DMS 273 (cell line): Measurements from ENCODE around the gene AMN.

Experiments used
- DNase-seq: peaks from one replicate; lab custom pipeline; 2025; ENCODE audit not compliant: unreplicated experiment; lab: John Stamatoyannopoulos, UW

AMN gene

GRCh38 chr14:102964152-102964730 lies 41.8 kb downstream of the AMN start:
- DNase-seq, result no peak

GRCh38 chr14:102965282-102965681 lies 42.8 kb downstream of the AMN start:
- no peak for DNase-seq

GRCh38 chr14:102965971-102966655 lies 43.6 kb downstream of the AMN start:
- no peak for DNase-seq

GRCh38 chr14:102966681-102967505 lies 44.4 kb downstream of the AMN start:
- DNase-seq, result no peak

GRCh38 chr14:102967506-102967795 lies 45.0 kb downstream of the AMN start:
- no peak for DNase-seq

- DNase-seq, result no peak
Observed at GRCh38 chr14:102968306-102968705, 45.8 kb downstream of the AMN start.

GRCh38 chr14:102969060-102969791 lies 46.8 kb downstream of the AMN start:
- no peak for DNase-seq

GRCh38 chr14:102969901-102970300 lies 47.4 kb downstream of the AMN start:
- DNase-seq, result no peak

GRCh38 chr14:102970496-102970895 lies 48.0 kb downstream of the AMN start:
- no peak for DNase-seq

- DNase-seq, result no peak
Observed at GRCh38 chr14:102971314-102971713, 48.9 kb downstream of the AMN start.

GRCh38 chr14:102971836-102972606 lies 49.6 kb downstream of the AMN start:
- no peak for DNase-seq

GRCh38 chr14:102973706-102974285 lies 51.3 kb downstream of the AMN start:
- DNase-seq, result peak; percentile 35

GRCh38 chr14:102975662-102976061 lies 53.2 kb downstream of the AMN start:
- DNase-seq, result no peak

GRCh38 chr14:102977475-102977874 lies 55.0 kb downstream of the AMN start:
- no peak for DNase-seq

- DNase-seq, result no peak
Observed at GRCh38 chr14:102979406-102979805, 56.9 kb downstream of the AMN start.

GRCh38 chr14:102980409-102980810 lies 57.9 kb downstream of the AMN start:
- DNase-seq, result no peak
